CD14-positive monocyte (primary cell): Measurements from ENCODE around the gene MXI1. TPM values are rescaled to one million over a fixed set of nuclear protein-coding genes. Genes with fewer than 3 reads are reported as not detected.
A peak's percentile ranks its signal among the peaks of the same experiment; 100 is the strongest.

Source experiments
- DNase-seq, 3 donors: peaks; one replicate each; pipeline ENCODE4 v3.0.0-alpha.2; 2011 to 2022
- H2AFZ ChIP-seq: 2 replicates; pipeline ENCODE4 v1.6.0; 2012; ENCODE audit warnings: mild to moderate bottlenecking, low read depth, low read length, inconsistent platforms; ENCODE audit not compliant: insufficient read depth, poor library complexity, severe bottlenecking
- H3K27ac ChIP-seq, 2 donors: 1 replicate in 1 of 2; 2 replicates in 1 of 2; pipeline ENCODE4 v1.5.1; 2012 to 2013; ENCODE audit warnings: low read length in 2 of 2, control low read depth in 1 of 2, inconsistent platforms in 1 of 2, low read depth in 1 of 2, mild to moderate bottlenecking in 1 of 2
- H3K27me3 ChIP-seq, 2 donors: one replicate each; pipeline versions ENCODE4 v1.6.0 to v1.6.1; 2011 to 2013; ENCODE audit warnings: low read length in 2 of 2; ENCODE audit not compliant: control insufficient read depth in 2 of 2, insufficient read depth in 2 of 2
- H3K36me3 ChIP-seq, 2 donors: replicated peaks in 1 of 2; 1 replicate in 1 of 2; 2 replicates in 1 of 2; pipeline versions ENCODE4 v1.5.1 to v1.6.1; 2012 to 2013; ENCODE audit warnings: low read length in 2 of 2, control low read depth in 1 of 2, inconsistent platforms in 1 of 2, mild to moderate bottlenecking in 1 of 2; ENCODE audit not compliant: insufficient read depth in 2 of 2, control insufficient read depth in 1 of 2
- H3K4me1 ChIP-seq, 2 donors: 1 replicate in 1 of 2; 2 replicates in 1 of 2; pipeline versions ENCODE4 v1.5.1 to v1.6.1; 2012 to 2013; ENCODE audit warnings: low read length in 2 of 2, control low read depth in 1 of 2, inconsistent platforms in 1 of 2, mild to moderate bottlenecking in 1 of 2, moderate library complexity in 1 of 2; ENCODE audit not compliant: insufficient read depth in 2 of 2, control insufficient read depth in 1 of 2
- H3K4me2 ChIP-seq: replicated peaks from 2 replicates; pipeline ENCODE3; 2012; ENCODE audit warnings: low read length, moderate library complexity, mild to moderate bottlenecking; ENCODE audit not compliant: poor library complexity, severe bottlenecking; ENCODE audit errors: extremely low read depth
- H3K4me3 ChIP-seq, 3 experiments: fragments of 200-600 bp in 1 of 3; sonication (generic) in 1 of 3; replicated peaks in 1 of 3; 1 replicate in 2 of 3; 2 replicates in 1 of 3; pipeline ENCODE4 v1.5.1; 2011 to 2013; ENCODE audit warnings: low read length in 3 of 3, mild to moderate bottlenecking in 3 of 3, control low read depth in 2 of 3, low read depth in 2 of 3, inconsistent platforms in 1 of 3, moderate library complexity in 1 of 3
- H3K79me2 ChIP-seq: 2 replicates; pipeline ENCODE4 v1.6.0; 2012; ENCODE audit warnings: mild to moderate bottlenecking, control low read depth, inconsistent platforms, low read length, moderate library complexity; ENCODE audit not compliant: insufficient read depth
- H3K9ac ChIP-seq: 2 replicates; pipeline ENCODE4 v1.6.0; 2017; ENCODE audit warnings: low read length, mild to moderate bottlenecking; ENCODE audit not compliant: insufficient read depth, poor library complexity, severe bottlenecking
- H3K9me3 ChIP-seq, 2 donors: replicated peaks in 1 of 2; 1 replicate in 1 of 2; 2 replicates in 1 of 2; pipeline versions ENCODE4 v1.5.1 to v1.6.1; 2012 to 2013; ENCODE audit warnings: low read length in 2 of 2, control low read depth in 1 of 2; ENCODE audit not compliant: control insufficient read depth in 1 of 2, insufficient read depth in 1 of 2
- H4K20me1 ChIP-seq: 2 replicates; pipeline ENCODE4 v1.6.0; 2012; ENCODE audit warnings: mild to moderate bottlenecking, low read length, control low read depth, moderate library complexity; ENCODE audit not compliant: insufficient read depth
- H3K27ac Mint-ChIP-seq, 7 donors: one replicate each; pipeline ENCODE4 v1.8.0; 2020; ENCODE audit warnings: mild to moderate bottlenecking in 7 of 7, mixed read lengths in 7 of 7, moderate library complexity in 6 of 7, inconsistent platforms in 2 of 7
- H3K27me3 Mint-ChIP-seq, 3 donors: one replicate each; pipeline ENCODE4 v1.8.0; 2021 to 2022; ENCODE audit warnings: low read depth in 3 of 3, mild to moderate bottlenecking in 3 of 3, mixed read lengths in 3 of 3, moderate library complexity in 3 of 3, inconsistent platforms in 1 of 3
- H3K36me3 Mint-ChIP-seq, 2 donors: one replicate each; pipeline ENCODE4 v1.8.0; 2020; ENCODE audit warnings: mixed read lengths in 2 of 2, inconsistent platforms in 1 of 2, mild to moderate bottlenecking in 1 of 2
- H3K4me1 Mint-ChIP-seq: one replicate; pipeline ENCODE4 v1.8.0; 2020; ENCODE audit warnings: mild to moderate bottlenecking, mixed read lengths
- H3K4me3 Mint-ChIP-seq, 2 donors: one replicate each; pipeline ENCODE4 v1.8.0; 2020; ENCODE audit warnings: mild to moderate bottlenecking in 2 of 2, mixed read lengths in 2 of 2, moderate library complexity in 1 of 2
- H3K9me3 Mint-ChIP-seq, 7 donors: one replicate each; pipeline ENCODE4 v1.8.0; 2020 to 2022; ENCODE audit warnings: mixed read lengths in 7 of 7, mild to moderate bottlenecking in 6 of 7, moderate library complexity in 6 of 7, inconsistent platforms in 2 of 7
- CTCF ChIP-seq: fragments of 200-600 bp; IDR thresholded peaks from one replicate; pipeline ENCODE4 v1.8.0; 2022; ENCODE audit warnings: antibody characterized with exemption, mild to moderate bottlenecking
- WGBS: methylation state at CpG from one replicate; pipeline ENCODE4 v1.1.5; 2013; ENCODE audit warnings: missing lambda C conversion rate; ENCODE audit not compliant: insufficient coverage; 5-methylcytosine and 5-hydroxymethylcytosine counted together
- intact Hi-C, 2 donors: fragments of 100-400 bp; cut with micrococcal nuclease; formaldehyde crosslinking; loops; one replicate each; pipeline versions ENCODE4 v1.15.0 to v1.15.1; 2023
- polyA plus RNA-seq, 3 donors: library from polyadenylated mRNA; depleted of rRNA in 1 of 3; unstranded in 2 of 3; stranded (reverse) in 1 of 3; fragments of 300-500 nt in 2 of 3; fragments of >200 nt in 1 of 3; fragmentation: Illumina TruSeq in 2 of 3; gene quantifications; 1 replicate in 2 of 3; 2 replicates in 1 of 3; pipeline ENCODE4 v1.2.3, GENCODE V29; 2012 to 2021

The MXI1 gene
- polyA plus RNA-seq, 3 donors, result 13.1 to 25.7 (median 21.6) TPM

- H3K27ac Mint-ChIP-seq, result peak overlapping the region in 4 of 7 donors; percentile 26 to 77 (median 60)
- no peak overlapping the region for H3K4me3 Mint-ChIP-seq
Measured at GRCh38 chr10:110300486-110300986, 93.1 kb downstream of the MXI1 start.

DNA sequence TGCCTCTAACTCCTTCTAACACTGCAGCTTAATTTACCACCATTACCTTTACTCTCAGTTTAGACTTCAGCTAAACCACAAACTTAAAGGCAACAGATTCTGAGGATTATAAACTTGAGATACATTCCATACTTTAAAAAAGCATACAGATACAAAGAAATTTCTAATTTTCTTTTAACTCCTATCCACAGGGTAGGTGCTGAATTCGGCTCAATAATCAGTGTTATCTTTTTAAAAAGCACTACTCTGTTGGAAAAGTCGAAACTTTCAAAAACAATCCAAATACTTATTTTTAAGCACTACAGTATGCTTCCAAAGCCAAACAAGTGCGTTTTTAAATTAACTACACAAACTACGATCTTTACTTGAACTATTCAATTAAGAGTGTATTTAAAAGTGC lies 96.3 kb downstream of the MXI1 start:
- Histone ChIP-seq H3K4me1 (peaks cover 26 to 45% of the 10 kb centered on the region in 2 donors), H3K27ac (peak overlapping the region in 1 of 2 donors; percentile 91), H3K9me3 (no peaks in the 10 kb centered on the region), H3K9ac (peak overlapping the region; percentile 97), H3K79me2 (peaks cover 61% of the 10 kb centered on the region), H3K27me3 (no peaks in the 10 kb centered on the region), H3K4me2 (peak overlapping the region; percentile 81), H4K20me1 (peaks cover 41% of the 10 kb centered on the region), H3K4me3 (peak overlapping the region; percentile 67 to 89 (median 88)), H2AFZ (peak overlapping the region; percentile 89), H3K36me3 (peaks cover 45 to 46% of the 10 kb centered on the region in 2 donors)
- Mint-ChIP-seq H3K27me3 (peaks cover 0 to 4% (median 0%) of the 10 kb centered on the region in 3 donors), H3K4me1 (peaks cover 46% of the 10 kb centered on the region), H3K36me3 (peaks cover 35 to 36% of the 10 kb centered on the region in 2 donors), H3K9me3 (peaks cover 0 to 3% (median 0%) of the 10 kb centered on the region in 7 donors), H3K27ac (peak overlapping the region in 6 of 7 donors; percentile 75 to 97 (median 94)), H3K4me3 (peak overlapping the region; percentile 94 to 98)
- intact Hi-C loops, result loop anchor here (5.0 to 10.0 kb wide), 2 partner anchors 261 to 614 kb away; partner anchors contain the start of genes BBIP1 (in 1 of the 2), SHOC2 (in 1 of the 2) and SMC3 (in 1 of the 2)
- no peak for TF ChIP-seq CTCF
- WGBS, result 40% methylated on average over 1 of the region's 4 CpGs
- DNase-seq, result no peak

More at GRCh38 chr10:110300486-110300986, 93.1 kb downstream of the MXI1 start:
- H4K20me1 ChIP-seq, result peaks cover 67% of the 10 kb centered on the region
- H3K9ac ChIP-seq, result no peak overlapping the region
- no peak for TF ChIP-seq CTCF
- 100% methylated on average over 4 of the region's 5 CpGs for WGBS
- H3K27me3 Mint-ChIP-seq, result peaks cover 0 to 4% (median 2%) of the 10 kb centered on the region in 3 donors
- intact Hi-C loops, result loop anchor here (5.0 to 10.0 kb wide), 2 partner anchors 264 to 617 kb away; partner anchors contain the start of genes BBIP1 (in 1 of the 2), SHOC2 (in 1 of the 2) and SMC3 (in 1 of the 2)
- no peaks in the 10 kb centered on the region for H3K27me3 ChIP-seq
- H3K4me2 ChIP-seq, result no peak overlapping the region
- H3K27ac ChIP-seq, result peak overlapping the region in 1 of 2 donors; percentile 5
- no peak for DNase-seq
- peaks cover 73 to 76% of the 10 kb centered on the region in 2 donors for H3K36me3 ChIP-seq
- H3K4me1 Mint-ChIP-seq, result peaks cover 38% of the 10 kb centered on the region
- H3K9me3 Mint-ChIP-seq, result no peaks in the 10 kb centered on the region
- peaks cover 65% of the 10 kb centered on the region in 2 donors for H3K36me3 Mint-ChIP-seq
- H3K9me3 ChIP-seq, result no peaks in the 10 kb centered on the region
- no peak overlapping the region for H2AFZ ChIP-seq
- H3K4me1 ChIP-seq, result peaks cover 21 to 35% of the 10 kb centered on the region in 2 donors
- H3K4me3 ChIP-seq, result no peak overlapping the region
- peaks cover 68% of the 10 kb centered on the region for H3K79me2 ChIP-seq
